ENCODE measurements around the gene MMP27.
"Not testable (repeated sequence)": the region's sequence is repeated elsewhere in the genome, so short reads cannot be mapped to it uniquely, and the experiment has no call there.

Gene MMP27

GRCh38 chr11:102705626-102706025 is at the start of gene MMP27:
Gene MMP27, minus strand, starts transcription at chr11:102705769. Its CDS starts 55 bp downstream, at chr11:102705714.
- no peak within 1 kb of the TSS for H3K4me3 ChIP-seq (ENCODE audit: low read depth, low read length)
- DNase-seq (ENCODE audit: low read depth) = no peak
- no peak for TF ChIP-seq CTCF (IDR thresholded peaks at IDR 0.05; ENCODE audit: low read depth, low read length, missing control alignments)

- no peak for TF ChIP-seq CTCF (IDR thresholded peaks at IDR 0.05; ENCODE audit: low read depth, low read length, missing control alignments)
- no peak overlapping the region for H3K4me3 ChIP-seq (ENCODE audit: low read depth, low read length)
- no peak for DNase-seq (ENCODE audit: low read depth)
Observed at GRCh38 chr11:102753267-102753666, 47.7 kb upstream of the MMP27 start.

- H3K4me3 ChIP-seq (ENCODE audit: low read depth, low read length) = no peak overlapping the region
- DNase-seq (ENCODE audit: low read depth) = no peak
- no peak for TF ChIP-seq CTCF (IDR thresholded peaks at IDR 0.05; ENCODE audit: low read depth, low read length, missing control alignments)
Observed at GRCh38 chr11:102751673-102752072, 46.1 kb upstream of the MMP27 start.

- H3K4me3 ChIP-seq (ENCODE audit: low read depth, low read length) = no peak overlapping the region
- no peak for DNase-seq (ENCODE audit: low read depth)
- no peak for TF ChIP-seq CTCF (IDR thresholded peaks at IDR 0.05; ENCODE audit: low read depth, low read length, missing control alignments)
Observed at GRCh38 chr11:102749101-102749722, 43.6 kb upstream of the MMP27 start.

- H3K4me3 ChIP-seq (ENCODE audit: low read depth, low read length); DNase-seq (ENCODE audit: low read depth): not testable (repeated sequence)
Observed at GRCh38 chr11:102746746-102747578, 41.4 kb upstream of the MMP27 start.

- no peak for DNase-seq (ENCODE audit: low read depth)
- TF ChIP-seq CTCF (IDR thresholded peaks at IDR 0.05; ENCODE audit: low read depth, low read length, missing control alignments) = no peak
- no peak overlapping the region for H3K4me3 ChIP-seq (ENCODE audit: low read depth, low read length)
Observed at GRCh38 chr11:102734650-102735049, 29.1 kb upstream of the MMP27 start.

- no peak for DNase-seq (ENCODE audit: low read depth)
- TF ChIP-seq CTCF (IDR thresholded peaks at IDR 0.05; ENCODE audit: low read depth, low read length, missing control alignments) = peak; percentile 80
- no peak overlapping the region for H3K4me3 ChIP-seq (ENCODE audit: low read depth, low read length)
Observed at GRCh38 chr11:102733232-102733875, 27.8 kb upstream of the MMP27 start.

GRCh38 chr11:102730944-102731343 is 25.4 kb upstream of the MMP27 start:
- not testable (repeated sequence) for DNase-seq (ENCODE audit: low read depth); H3K4me3 ChIP-seq (ENCODE audit: low read depth, low read length)
